Iris pigment epithelial cell (primary cell): ENCODE results near the gene ISOC2.
"Not testable (repeated sequence)": the region's sequence is repeated elsewhere in the genome, so short reads cannot be mapped to it uniquely, and the experiment has no call there.

ENCODE experiments used
- DNase-seq: peaks from one replicate; pipeline ENCODE4 v3.0.0-alpha.2; 2011; ENCODE audit warnings: low read depth

Gene ISOC2

GRCh38 chr19:55461259-55461973 lies at the start of gene ISOC2:
ISOC2 (minus strand) TSS chr19:55461642; CDS start chr19:55456486, 5,156 bp downstream.
- DNase-seq = peak; percentile 100

DNA sequence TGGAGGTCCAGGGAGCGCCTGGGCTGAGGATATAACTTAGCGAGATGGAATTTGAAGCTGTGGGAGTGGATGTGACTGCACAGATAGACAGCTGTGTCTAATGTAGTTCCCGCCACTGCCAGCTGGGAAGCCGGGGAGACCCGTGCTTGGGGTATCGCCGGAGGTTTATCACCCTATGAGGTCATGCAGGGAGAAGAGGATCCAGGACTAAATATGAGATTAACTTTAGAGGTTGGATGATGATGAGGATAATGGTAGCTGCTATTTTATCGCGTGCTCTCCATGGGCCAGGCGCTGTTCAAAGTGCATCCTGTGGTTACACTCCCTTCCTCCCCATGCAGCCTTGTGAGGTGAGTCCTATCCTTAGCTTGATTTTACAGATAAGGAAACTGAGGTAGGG lies 46.7 kb upstream of the ISOC2 start:
- no peak for DNase-seq

- DNase-seq = no peak
Measured at GRCh38 chr19:55504981-55505380, 43.5 kb upstream of the ISOC2 start.

DNA sequence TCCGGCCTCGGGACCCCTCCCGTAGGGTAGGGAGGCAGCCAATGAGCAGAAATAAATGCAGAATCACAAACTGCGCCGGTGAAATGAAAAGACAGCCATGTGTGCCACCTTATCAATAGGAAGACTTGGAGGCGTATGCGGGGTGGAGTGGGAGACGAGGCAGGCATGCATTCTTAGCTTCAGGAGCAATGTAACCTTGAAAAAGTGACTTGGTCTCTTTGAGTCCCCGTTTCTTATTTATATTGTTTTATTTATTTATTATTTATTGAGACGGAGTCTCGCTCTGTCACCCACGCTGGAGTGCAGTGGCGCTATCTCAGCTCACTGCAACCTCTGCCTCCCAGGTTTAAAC lies 42.8 kb upstream of the ISOC2 start:
- DNase-seq = no peak

DNA sequence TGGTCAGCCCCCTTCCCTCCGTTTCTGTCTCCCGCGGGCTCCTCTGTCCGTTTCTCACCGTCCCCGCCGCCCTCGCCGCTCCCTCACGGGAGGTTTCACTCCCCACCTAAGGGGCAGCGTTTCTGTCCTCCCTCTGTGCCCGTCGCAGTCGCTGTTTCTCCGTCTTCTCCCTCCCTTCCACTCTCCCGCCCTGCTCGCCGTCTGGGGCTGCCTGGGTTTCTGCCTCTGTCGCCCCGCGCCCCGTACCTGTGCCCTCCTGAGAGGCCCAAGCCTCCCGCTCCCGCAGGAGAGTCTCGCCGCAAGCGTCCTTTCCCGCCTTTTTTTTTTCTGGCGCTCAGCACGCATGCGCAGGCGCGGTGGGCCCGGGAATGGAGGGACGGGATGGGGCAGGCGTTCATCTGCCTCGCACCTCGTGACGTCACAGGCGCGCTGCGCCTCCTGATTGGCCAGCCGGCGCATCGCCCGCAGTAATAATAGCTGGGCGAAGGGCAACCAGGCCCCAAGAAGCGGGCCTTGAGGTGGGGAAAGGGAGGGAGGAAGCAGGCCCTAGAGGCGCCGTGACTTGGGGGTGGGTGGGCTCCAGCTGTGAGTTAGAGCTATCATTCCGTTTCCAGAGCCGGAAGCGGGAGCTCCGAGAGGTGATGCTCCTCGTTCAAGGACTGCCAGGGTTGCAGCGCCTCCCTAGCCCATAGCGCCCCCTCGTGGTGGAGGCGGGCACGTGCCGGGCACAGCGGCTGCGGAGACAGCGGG lies 42.2 kb upstream of the ISOC2 start:
- DNase-seq = peak; percentile 81

DNA sequence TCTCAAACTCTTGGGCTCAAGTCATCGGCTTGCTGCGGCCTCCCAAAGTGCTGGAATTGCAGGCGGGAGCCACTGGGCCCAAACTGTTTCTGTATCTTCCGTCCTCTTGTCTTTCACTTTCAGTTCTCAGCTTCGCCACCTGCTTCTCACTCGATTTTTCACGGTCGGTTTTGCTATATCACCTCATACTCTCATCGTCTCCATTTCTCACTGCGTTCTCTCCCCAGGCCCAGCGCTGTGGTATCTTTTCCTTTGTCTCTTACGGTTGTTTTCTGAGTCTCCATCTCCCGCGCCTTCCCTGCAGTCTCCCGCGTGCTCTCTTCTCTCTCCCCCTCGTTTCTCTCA lies 41.7 kb upstream of the ISOC2 start:
- no peak for DNase-seq

DNA sequence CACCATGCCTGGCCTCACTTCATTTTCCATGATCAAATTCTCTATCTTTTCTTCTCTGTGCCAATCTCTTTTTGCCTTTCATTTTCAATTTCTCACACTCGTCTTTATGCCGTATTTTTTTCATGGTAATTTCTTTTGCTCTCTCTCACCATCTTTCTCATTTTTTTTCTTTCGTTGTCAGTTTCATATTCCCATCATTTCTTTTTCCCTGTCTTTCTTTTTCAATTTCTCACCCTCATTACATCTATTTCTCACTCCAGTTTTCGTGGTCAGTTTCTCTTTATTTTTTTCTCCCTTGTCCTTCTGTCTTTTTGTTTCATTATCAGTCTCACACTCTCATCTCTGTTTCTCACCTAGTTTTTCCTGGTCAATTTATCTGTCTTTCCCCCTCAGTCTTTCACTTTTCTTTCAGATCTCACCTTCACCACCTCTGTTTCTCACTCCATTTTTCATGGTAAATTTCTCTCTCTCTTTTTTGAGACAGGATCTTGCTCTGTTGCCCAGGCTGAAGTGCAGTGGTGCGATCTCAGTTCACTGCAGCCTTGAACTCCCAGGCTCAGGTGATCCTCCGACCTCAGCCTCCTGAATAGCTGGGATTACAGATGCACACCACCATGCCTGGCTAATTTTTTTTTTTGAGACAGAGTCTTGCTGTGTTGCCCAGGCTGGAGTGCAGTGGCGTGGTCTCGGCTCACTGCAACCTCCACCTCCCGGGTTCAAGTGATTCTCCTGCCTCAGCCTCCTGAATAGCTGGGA lies 40.9 kb upstream of the ISOC2 start:
- DNase-seq = no peak

GRCh38 chr19:55500368-55500952 lies 39.0 kb upstream of the ISOC2 start:
- no peak for DNase-seq

- no peak for DNase-seq
Measured at GRCh38 chr19:55498246-55498840, 36.9 kb upstream of the ISOC2 start.

DNA sequence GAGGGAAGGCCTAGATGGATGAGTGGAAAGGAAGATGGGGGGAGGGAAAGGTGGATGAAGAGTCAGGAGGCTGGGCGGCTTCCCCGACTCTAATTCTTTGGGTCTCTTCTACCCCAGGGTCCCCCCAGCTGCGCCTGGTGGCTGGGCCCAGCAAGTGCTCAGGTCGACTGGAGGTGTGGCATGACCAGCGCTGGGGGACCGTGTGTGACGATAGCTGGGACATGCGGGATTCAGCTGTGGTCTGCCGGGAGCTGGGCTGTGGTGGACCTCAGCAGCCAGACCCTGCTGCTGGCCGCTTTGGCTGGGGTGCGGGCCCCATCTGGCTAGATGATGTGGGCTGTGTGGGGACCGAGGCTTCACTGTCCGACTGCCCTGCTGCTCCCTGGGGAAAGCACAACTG lies 36.3 kb upstream of the ISOC2 start:
- no peak for DNase-seq

- not testable (repeated sequence) for DNase-seq
Measured at GRCh38 chr19:55496820-55497219, 35.4 kb upstream of the ISOC2 start.

GRCh38 chr19:55495646-55496349 lies 34.4 kb upstream of the ISOC2 start:
- DNase-seq = no peak

- peak; percentile 28 for DNase-seq
Measured at GRCh38 chr19:55494172-55494761, 32.8 kb upstream of the ISOC2 start.

DNA sequence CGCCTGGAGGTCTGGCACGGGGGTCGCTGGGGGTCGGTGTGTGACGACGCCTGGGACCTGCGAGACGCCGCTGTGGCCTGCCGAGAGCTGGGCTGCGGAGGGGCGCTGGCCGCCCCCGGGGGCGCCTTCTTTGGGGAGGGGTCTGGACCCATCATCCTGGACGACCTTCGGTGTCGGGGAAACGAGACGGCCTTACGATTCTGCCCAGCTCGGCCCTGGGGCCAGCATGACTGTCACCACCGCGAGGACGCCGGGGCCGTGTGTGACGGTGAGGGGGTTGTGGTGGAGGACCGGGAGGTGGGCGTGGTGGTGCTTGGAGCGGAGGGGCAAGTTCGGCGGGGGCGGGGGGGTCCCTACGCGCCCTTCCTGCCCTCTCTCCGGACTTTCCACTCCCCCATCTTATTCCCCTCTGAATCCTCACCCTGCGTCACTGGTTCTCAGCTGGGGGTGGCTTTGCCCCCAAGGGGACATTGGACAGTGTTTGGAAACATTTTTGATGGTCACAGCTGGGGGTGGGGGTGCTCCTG lies 32.3 kb upstream of the ISOC2 start:
- DNase-seq = no peak

DNA sequence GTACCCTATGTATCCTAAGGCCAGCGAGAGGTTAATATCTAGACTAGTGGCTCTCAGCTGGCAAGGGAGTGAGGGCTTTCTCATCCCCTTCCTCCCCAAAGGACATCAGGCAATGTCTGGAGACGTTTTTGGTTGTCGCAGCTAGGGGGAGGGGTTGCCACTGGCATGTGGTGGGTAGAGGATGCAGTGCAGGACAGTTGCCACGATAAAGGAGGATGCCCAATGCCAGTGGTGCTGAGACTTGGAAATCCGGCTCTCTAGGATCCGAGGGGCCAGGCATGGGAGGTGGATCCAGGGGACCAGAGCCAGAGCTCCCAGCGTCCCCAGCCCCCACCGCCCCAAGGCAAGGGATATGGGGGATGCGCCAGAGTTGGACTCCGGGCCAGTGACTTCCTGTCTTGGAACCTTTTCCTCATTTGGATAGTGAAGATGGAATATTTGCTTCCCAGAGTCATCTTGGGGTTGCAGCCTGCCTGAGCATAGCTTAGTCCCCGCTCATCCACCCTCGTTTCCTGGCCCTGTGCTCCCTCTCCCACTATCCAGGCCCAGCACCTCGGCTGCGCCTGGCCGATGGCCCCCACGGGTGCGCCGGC lies 31.7 kb upstream of the ISOC2 start:
- no peak for DNase-seq

GRCh38 chr19:55492362-55492944 lies 31.0 kb upstream of the ISOC2 start:
- no peak for DNase-seq

GRCh38 chr19:55491546-55492360 lies 30.3 kb upstream of the ISOC2 start:
- DNase-seq = no peak

- DNase-seq = no peak
Measured at GRCh38 chr19:55490478-55491432, 29.3 kb upstream of the ISOC2 start.
